WTC11 (cell line): ENCODE measurements around the gene FGF11. TPM values are rescaled to one million over a fixed set of nuclear protein-coding genes. Genes with fewer than 3 reads are reported as not detected.
"Not testable (repeated sequence)": the region's sequence is repeated elsewhere in the genome, so short reads cannot be mapped to it uniquely, and the experiment has no call there.

ENCODE experiments used
- ATAC-seq: fragments of 200-7000 bp; cut with Tn5 transposase; 2 replicates; pipeline ENCODE4 v1.10.0; 2021; ENCODE audit warnings: mild to moderate bottlenecking, moderate library complexity
- CTCF ChIA-PET: fragments of 300-600 bp; sonication (Branson Sonifier 250); formaldehyde crosslinking; loops from one replicate; lab custom pipeline; 2021; ENCODE audit warnings: antibody characterized with exemption; lab: Charles Lee
- POLR2A ChIA-PET: fragments of 350-600 bp; sonication (Branson Sonifier 250); formaldehyde crosslinking; loops from one replicate; lab custom pipeline; 2021; ENCODE audit warnings: antibody characterized with exemption; lab: Charles Lee
- DNase-seq: peaks from one replicate; pipeline ENCODE4 v3.0.0; 2021; ENCODE audit warnings: low spot score
- H3K27ac Mint-ChIP-seq: 2 replicates; pipeline ENCODE4 v1.8.0; 2021; ENCODE audit warnings: mixed read lengths
- H3K27me3 Mint-ChIP-seq: 2 replicates; pipeline ENCODE4 v1.8.0; 2021; ENCODE audit warnings: low read depth, mild to moderate bottlenecking, moderate library complexity, mixed read lengths
- H3K36me3 Mint-ChIP-seq: 2 replicates; pipeline ENCODE4 v1.8.0; 2021; ENCODE audit warnings: mixed read lengths
- H3K4me1 Mint-ChIP-seq: 2 replicates; pipeline ENCODE4 v1.8.0; 2022; ENCODE audit warnings: mixed read lengths
- H3K4me3 Mint-ChIP-seq: 2 replicates; pipeline ENCODE4 v1.8.0; 2021; ENCODE audit warnings: mild to moderate bottlenecking, moderate library complexity, mixed read lengths
- H3K9me3 Mint-ChIP-seq: 2 replicates; pipeline ENCODE4 v1.8.0; 2021; ENCODE audit warnings: mixed read lengths
- GABPB1 ChIP-seq: sonication (generic); formaldehyde crosslinking; IDR thresholded peaks from 2 replicates; pipeline ENCODE4 v1.8.1; 2023; ENCODE audit warnings: mild to moderate bottlenecking, missing genetic modification reagents
- KAT7 ChIP-seq: sonication (generic); formaldehyde crosslinking; IDR thresholded peaks from 2 replicates; pipeline ENCODE4 v1.8.1; 2023; ENCODE audit warnings: missing genetic modification reagents, mild to moderate bottlenecking, borderline replicate concordance
- NR2C2 ChIP-seq: sonication (generic); formaldehyde crosslinking; IDR thresholded peaks from 2 replicates; pipeline ENCODE4 v1.8.0; 2022; ENCODE audit warnings: mild to moderate bottlenecking, missing genetic modification reagents
- NR3C1 ChIP-seq: sonication (generic); formaldehyde crosslinking; conservative IDR thresholded peaks from 2 replicates; pipeline ENCODE4 v1.8.1; 2023; ENCODE audit warnings: low read depth, mild to moderate bottlenecking, missing genetic modification reagents
- total RNA-seq: library from RNA; stranded (reverse); gene quantifications from 3 replicates; pipeline ENCODE4 v1.2.3, GENCODE V29; 2021
- TF ChIP-seq, protein P1 (sequence below): sonication (generic); formaldehyde crosslinking; IDR thresholded peaks from 2 replicates; pipeline ENCODE4 v1.8.0; 2022; ENCODE audit warnings: missing genetic modification reagents
- TF ChIP-seq, protein P2 (sequence below): fragments of 250-450 bp; sonication (Bioruptor Pico); IDR thresholded peaks from 2 replicates; pipeline ENCODE4 v2.1.2; 2022; ENCODE audit warnings: mild to moderate bottlenecking, moderate library complexity
- TF ChIP-seq, protein P3 (sequence below): sonication (generic); formaldehyde crosslinking; IDR thresholded peaks from 2 replicates; pipeline ENCODE4 v1.8.1; 2022; ENCODE audit warnings: missing genetic modification reagents, borderline replicate concordance
- TF ChIP-seq, protein P4 (sequence below): fragments of 250-450 bp; sonication (Bioruptor Pico); IDR thresholded peaks from 2 replicates; pipeline ENCODE4 v1.9.0; 2021; ENCODE audit warnings: moderate library complexity, mild to moderate bottlenecking, inconsistent platforms, borderline replicate concordance
- TF ChIP-seq, protein P5 (sequence below): sonication (generic); formaldehyde crosslinking; IDR thresholded peaks from 2 replicates; pipeline ENCODE4 v1.8.1; 2023; ENCODE audit warnings: mild to moderate bottlenecking, missing genetic modification reagents, moderate library complexity
- TF ChIP-seq, protein P6 (sequence below): fragments of 250-450 bp; sonication (Bioruptor Pico); IDR thresholded peaks from 2 replicates; pipeline ENCODE4 v1.9.0; 2021; ENCODE audit warnings: mild to moderate bottlenecking
- TF ChIP-seq, protein P7 (sequence below): fragments of 200-600 bp; IDR thresholded peaks from 2 replicates; pipeline ENCODE4 v1.8.0; 2022; ENCODE audit warnings: antibody characterized with exemption

The FGF11 gene
- total RNA-seq, 1 experiment from 2014 or later = 19.8 TPM

DNA sequence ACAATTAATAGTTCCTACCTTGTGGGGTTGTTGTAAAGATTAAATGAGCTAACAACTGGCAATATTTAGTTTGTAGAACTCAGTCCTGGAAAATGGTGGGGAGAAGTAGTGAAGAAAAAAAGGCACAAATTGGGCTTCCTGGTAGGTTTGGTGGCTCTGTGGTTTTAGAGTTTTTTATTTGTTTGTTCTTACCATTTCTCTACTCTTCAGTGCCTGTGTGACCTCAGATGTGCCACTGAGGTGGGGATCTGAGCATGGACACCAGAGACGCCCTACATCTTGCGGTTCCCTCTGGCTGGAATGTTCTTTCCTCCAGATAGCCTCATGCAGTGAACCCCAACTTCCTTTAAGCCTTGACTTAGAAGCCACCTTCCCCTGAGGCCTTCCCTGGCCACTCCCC, 32.4 kb downstream of the FGF11 start (continued):
- TF ChIP-seq, protein P1, sequence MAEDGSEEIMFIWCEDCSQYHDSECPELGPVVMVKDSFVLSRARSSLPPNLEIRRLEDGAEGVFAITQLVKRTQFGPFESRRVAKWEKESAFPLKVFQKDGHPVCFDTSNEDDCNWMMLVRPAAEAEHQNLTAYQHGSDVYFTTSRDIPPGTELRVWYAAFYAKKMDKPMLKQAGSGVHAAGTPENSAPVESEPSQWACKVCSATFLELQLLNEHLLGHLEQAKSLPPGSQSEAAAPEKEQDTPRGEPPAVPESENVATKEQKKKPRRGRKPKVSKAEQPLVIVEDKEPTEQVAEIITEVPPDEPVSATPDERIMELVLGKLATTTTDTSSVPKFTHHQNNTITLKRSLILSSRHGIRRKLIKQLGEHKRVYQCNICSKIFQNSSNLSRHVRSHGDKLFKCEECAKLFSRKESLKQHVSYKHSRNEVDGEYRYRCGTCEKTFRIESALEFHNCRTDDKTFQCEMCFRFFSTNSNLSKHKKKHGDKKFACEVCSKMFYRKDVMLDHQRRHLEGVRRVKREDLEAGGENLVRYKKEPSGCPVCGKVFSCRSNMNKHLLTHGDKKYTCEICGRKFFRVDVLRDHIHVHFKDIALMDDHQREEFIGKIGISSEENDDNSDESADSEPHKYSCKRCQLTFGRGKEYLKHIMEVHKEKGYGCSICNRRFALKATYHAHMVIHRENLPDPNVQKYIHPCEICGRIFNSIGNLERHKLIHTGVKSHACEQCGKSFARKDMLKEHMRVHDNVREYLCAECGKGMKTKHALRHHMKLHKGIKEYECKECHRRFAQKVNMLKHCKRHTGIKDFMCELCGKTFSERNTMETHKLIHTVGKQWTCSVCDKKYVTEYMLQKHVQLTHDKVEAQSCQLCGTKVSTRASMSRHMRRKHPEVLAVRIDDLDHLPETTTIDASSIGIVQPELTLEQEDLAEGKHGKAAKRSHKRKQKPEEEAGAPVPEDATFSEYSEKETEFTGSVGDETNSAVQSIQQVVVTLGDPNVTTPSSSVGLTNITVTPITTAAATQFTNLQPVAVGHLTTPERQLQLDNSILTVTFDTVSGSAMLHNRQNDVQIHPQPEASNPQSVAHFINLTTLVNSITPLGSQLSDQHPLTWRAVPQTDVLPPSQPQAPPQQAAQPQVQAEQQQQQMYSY = no peak
- TF ChIP-seq KAT7 (CRISPR knock-in tag) = no peak
- TF ChIP-seq, protein P2, sequence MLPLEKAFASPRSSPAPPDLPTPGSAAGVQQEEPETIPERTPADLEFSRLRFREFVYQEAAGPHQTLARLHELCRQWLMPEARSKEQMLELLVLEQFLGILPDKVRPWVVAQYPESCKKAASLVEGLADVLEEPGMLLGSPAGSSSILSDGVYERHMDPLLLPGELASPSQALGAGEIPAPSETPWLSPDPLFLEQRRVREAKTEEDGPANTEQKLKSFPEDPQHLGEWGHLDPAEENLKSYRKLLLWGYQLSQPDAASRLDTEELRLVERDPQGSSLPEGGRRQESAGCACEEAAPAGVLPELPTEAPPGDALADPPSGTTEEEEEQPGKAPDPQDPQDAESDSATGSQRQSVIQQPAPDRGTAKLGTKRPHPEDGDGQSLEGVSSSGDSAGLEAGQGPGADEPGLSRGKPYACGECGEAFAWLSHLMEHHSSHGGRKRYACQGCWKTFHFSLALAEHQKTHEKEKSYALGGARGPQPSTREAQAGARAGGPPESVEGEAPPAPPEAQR = no peak
- no peak for TF ChIP-seq NR2C2 (CRISPR knock-in tag)
- TF ChIP-seq, protein P3, sequence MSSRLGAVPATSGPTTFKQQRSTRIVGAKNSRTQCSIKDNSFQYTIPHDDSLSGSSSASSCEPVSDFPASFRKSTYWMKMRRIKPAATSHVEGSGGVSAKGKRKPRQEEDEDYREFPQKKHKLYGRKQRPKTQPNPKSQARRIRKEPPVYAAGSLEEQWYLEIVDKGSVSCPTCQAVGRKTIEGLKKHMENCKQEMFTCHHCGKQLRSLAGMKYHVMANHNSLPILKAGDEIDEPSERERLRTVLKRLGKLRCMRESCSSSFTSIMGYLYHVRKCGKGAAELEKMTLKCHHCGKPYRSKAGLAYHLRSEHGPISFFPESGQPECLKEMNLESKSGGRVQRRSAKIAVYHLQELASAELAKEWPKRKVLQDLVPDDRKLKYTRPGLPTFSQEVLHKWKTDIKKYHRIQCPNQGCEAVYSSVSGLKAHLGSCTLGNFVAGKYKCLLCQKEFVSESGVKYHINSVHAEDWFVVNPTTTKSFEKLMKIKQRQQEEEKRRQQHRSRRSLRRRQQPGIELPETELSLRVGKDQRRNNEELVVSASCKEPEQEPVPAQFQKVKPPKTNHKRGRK (CRISPR knock-in tag) = no peak
- TF ChIP-seq, protein P4, sequence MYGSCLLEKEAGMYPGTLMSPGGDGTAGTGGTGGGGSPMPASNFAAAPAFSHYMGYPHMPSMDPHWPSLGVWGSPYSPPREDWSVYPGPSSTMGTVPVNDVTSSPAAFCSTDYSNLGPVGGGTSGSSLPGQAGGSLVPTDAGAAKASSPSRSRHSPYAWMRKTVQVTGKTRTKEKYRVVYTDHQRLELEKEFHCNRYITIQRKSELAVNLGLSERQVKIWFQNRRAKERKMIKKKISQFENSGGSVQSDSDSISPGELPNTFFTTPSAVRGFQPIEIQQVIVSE = no peak
- TF ChIP-seq, protein P5, sequence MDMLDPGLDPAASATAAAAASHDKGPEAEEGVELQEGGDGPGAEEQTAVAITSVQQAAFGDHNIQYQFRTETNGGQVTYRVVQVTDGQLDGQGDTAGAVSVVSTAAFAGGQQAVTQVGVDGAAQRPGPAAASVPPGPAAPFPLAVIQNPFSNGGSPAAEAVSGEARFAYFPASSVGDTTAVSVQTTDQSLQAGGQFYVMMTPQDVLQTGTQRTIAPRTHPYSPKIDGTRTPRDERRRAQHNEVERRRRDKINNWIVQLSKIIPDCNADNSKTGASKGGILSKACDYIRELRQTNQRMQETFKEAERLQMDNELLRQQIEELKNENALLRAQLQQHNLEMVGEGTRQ (CRISPR knock-in tag) = no peak
- TF ChIP-seq GABPB1 (CRISPR knock-in tag) = no peak
- TF ChIP-seq NR3C1 (CRISPR knock-in tag) = no peak
- TF ChIP-seq, protein P6, sequence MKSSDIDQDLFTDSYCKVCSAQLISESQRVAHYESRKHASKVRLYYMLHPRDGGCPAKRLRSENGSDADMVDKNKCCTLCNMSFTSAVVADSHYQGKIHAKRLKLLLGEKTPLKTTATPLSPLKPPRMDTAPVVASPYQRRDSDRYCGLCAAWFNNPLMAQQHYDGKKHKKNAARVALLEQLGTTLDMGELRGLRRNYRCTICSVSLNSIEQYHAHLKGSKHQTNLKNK (CRISPR knock-in tag) = no peak
- TF ChIP-seq, protein P7, sequence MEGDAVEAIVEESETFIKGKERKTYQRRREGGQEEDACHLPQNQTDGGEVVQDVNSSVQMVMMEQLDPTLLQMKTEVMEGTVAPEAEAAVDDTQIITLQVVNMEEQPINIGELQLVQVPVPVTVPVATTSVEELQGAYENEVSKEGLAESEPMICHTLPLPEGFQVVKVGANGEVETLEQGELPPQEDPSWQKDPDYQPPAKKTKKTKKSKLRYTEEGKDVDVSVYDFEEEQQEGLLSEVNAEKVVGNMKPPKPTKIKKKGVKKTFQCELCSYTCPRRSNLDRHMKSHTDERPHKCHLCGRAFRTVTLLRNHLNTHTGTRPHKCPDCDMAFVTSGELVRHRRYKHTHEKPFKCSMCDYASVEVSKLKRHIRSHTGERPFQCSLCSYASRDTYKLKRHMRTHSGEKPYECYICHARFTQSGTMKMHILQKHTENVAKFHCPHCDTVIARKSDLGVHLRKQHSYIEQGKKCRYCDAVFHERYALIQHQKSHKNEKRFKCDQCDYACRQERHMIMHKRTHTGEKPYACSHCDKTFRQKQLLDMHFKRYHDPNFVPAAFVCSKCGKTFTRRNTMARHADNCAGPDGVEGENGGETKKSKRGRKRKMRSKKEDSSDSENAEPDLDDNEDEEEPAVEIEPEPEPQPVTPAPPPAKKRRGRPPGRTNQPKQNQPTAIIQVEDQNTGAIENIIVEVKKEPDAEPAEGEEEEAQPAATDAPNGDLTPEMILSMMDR = no peak

DNA sequence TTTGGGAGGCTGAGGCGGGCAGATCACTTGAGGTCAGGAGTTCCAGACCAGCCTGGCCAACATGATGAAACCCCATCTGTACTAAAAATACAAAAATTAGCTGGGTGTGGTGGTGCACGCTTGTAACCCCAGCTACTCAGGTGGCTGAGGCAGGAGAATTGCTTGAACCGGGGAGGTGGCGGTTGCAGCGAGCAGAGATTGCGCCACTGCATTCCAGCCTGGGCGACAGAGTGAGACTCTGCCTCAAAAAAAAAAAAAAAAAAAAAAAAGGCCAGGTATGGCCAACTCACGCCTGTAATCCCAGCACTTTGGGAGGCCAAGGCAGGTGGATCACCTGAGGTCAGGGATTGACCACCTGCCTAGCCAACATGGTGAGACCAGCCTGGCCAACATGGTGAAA, 35.5 kb downstream of the FGF11 start:
- not testable (repeated sequence) for ATAC-seq, H3K27ac Mint-ChIP-seq, DNase-seq, H3K4me3 Mint-ChIP-seq, H3K27me3 Mint-ChIP-seq, H3K9me3 Mint-ChIP-seq, H3K36me3 Mint-ChIP-seq
- peaks cover 24% of the 10 kb centered on the region for H3K4me1 Mint-ChIP-seq
- POLR2A ChIA-PET = interaction anchor here (0.7 kb wide), 2 partner anchors 16 to 33 kb away, joined by 3 to 4 read pairs; no protein-coding TSS in a partner anchor
- CTCF ChIA-PET = interaction anchor here (0.7 to 2.7 kb wide), 2 partner anchors 40 to 86 kb away, joined by 6 to 11 read pairs; no protein-coding TSS in a partner anchor
